ENCODE results near the gene TNFSF13B.
"Not testable (repeated sequence)": the region's sequence is repeated elsewhere in the genome, so short reads cannot be mapped to it uniquely, and the experiment has no call there.

TNFSF13B gene

DNA sequence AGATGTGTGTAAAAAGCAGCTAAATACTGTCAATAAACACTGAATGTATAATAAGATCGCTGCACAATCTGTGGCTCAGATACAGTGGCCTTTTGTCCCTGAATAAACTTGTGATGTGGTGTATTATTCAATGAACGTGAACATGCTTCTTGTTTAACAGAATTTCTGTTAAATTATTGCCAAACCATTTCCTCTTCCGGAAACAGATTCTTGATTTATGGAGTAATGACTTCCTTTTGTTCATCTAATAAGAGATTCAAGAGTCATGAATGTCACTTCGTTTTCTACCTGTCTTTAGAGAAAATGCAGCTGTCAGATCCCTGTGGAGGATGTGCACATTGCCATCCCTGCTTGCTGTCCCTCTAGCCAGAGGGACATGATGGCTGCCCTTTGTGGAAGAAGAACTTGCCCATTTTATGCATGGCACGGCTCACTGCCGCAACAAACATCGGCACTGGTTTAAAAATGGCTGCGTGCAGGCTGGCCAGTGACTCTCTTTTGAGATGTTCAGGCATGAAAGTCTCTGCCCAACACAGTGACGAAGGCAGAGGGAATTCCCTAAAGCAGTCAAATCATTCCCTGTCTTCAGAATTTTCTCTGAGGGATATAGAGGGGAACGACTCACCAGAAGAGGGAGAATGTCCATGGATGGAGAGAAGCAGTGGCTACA lies 3.1 kb upstream of the TNFSF13B start:
- Histone ChIP-seq H3K4ac (ENCODE audit: low read depth, low read length) (no peak overlapping the region), H3K27me3 (ENCODE audit: insufficient read depth, low read length, poor library complexity) (no peaks in the 10 kb centered on the region), H3K4me1 (ENCODE audit: control insufficient read depth, low read depth, low read length) (peaks cover 2% of the 10 kb centered on the region), H3K56ac (ENCODE audit: low read length) (no peak overlapping the region), H3K4me3 (ENCODE audit: low read length) (no peak overlapping the region), H4K8ac (ENCODE audit: low read depth, low read length) (no peak overlapping the region), H2AK5ac (ENCODE audit: low read length) (no peak overlapping the region), H2BK15ac (replicated peaks; ENCODE audit: low read depth) (no peak overlapping the region), H3K18ac (ENCODE audit: low read length) (no peak overlapping the region), H2BK5ac (ENCODE audit: low read length) (no peak overlapping the region), H3K9ac (ENCODE audit: low read length) (no peak overlapping the region), H3K79me1 (ENCODE audit: low read length) (no peaks in the 10 kb centered on the region), H3K23ac (ENCODE audit: low read length) (no peak overlapping the region), H3K79me2 (ENCODE audit: control insufficient read depth, insufficient read depth, low read length) (no peaks in the 10 kb centered on the region), H3K4me2 (ENCODE audit: low read length) (no peak overlapping the region), H3K27ac (ENCODE audit: low read depth, low read length) (no peak overlapping the region), H4K5ac (ENCODE audit: low read length) (no peak overlapping the region), H3K36me3 (ENCODE audit: control insufficient read depth, insufficient read depth, low read length) (no peaks in the 10 kb centered on the region), H2BK120ac (ENCODE audit: low read depth, low read length) (no peak overlapping the region)
- WGBS (ENCODE audit: extremely low coverage, insufficient coverage, low lambda C conversion rate), result no CpG with 5 or more reads among the region's 10 CpGs
- DNase-seq, result no peak

DNA sequence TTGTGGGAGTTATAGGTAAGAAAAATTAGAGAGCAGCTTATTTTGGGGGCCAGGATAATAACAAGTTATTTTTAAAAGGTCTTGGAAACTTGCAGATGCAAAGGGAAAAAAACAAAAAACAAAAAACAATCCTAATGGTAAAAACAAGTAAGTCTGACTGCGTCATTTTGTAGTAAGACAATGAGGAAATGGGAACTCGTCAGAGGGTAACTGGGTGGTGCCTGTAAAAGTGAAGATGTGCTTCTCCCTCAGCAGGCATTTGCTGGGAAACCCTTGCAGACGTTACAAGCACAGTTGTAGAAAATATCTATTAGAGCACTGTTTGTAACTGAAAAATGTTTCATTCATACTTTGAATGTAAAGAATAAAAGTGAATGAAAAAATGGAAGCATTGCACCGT lies 2.2 kb upstream of the TNFSF13B start:
- Histone ChIP-seq H2AK5ac (ENCODE audit: low read length) (no peak overlapping the region), H3K4me1 (ENCODE audit: control insufficient read depth, low read depth, low read length) (peaks cover 2% of the 10 kb centered on the region), H3K4me3 (ENCODE audit: low read length) (no peak overlapping the region), H3K56ac (ENCODE audit: low read length) (no peak overlapping the region), H3K36me3 (ENCODE audit: control insufficient read depth, insufficient read depth, low read length) (no peaks in the 10 kb centered on the region), H3K4ac (ENCODE audit: low read depth, low read length) (no peak overlapping the region), H3K79me1 (ENCODE audit: low read length) (no peaks in the 10 kb centered on the region), H2BK5ac (ENCODE audit: low read length) (no peak overlapping the region), H2BK120ac (ENCODE audit: low read depth, low read length) (no peak overlapping the region), H4K5ac (ENCODE audit: low read length) (no peak overlapping the region), H3K18ac (ENCODE audit: low read length) (no peak overlapping the region), H3K27ac (ENCODE audit: low read depth, low read length) (no peak overlapping the region), H3K4me2 (ENCODE audit: low read length) (no peak overlapping the region), H3K9ac (ENCODE audit: low read length) (no peak overlapping the region), H3K23ac (ENCODE audit: low read length) (no peak overlapping the region), H2BK15ac (replicated peaks; ENCODE audit: low read depth) (no peak overlapping the region), H3K79me2 (ENCODE audit: control insufficient read depth, insufficient read depth, low read length) (no peaks in the 10 kb centered on the region), H3K27me3 (ENCODE audit: insufficient read depth, low read length, poor library complexity) (no peaks in the 10 kb centered on the region), H4K8ac (ENCODE audit: low read depth, low read length) (no peak overlapping the region)
- no peak for DNase-seq
- WGBS (ENCODE audit: extremely low coverage, insufficient coverage, low lambda C conversion rate), result no CpG with 5 or more reads among the region's 4 CpGs

DNA sequence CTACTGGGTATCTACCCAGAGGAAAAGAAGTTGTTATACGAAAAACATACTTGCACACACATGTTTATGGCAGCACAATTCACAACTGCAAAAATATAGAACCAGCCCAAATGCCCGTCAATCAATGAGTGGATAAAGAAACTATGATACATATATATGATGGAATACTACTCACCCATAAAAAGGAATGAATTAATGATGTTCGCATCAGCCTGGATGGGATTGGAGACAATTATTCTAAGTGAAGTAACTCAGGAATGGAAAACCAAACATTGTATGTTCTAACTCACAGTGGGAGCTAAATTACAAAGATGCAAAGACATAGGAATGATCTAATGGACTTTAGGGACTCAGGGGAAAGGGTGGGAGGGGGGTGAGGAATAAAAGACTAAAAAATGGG lies 1.7 kb upstream of the TNFSF13B start:
- not testable (repeated sequence) for H3K4me2 ChIP-seq (ENCODE audit: low read length); H3K79me1 ChIP-seq (ENCODE audit: low read length); H2BK120ac ChIP-seq (ENCODE audit: low read depth, low read length); H2BK5ac ChIP-seq (ENCODE audit: low read length); H3K23ac ChIP-seq (ENCODE audit: low read length); H4K5ac ChIP-seq (ENCODE audit: low read length); H3K27ac ChIP-seq (ENCODE audit: low read depth, low read length); DNase-seq; H3K36me3 ChIP-seq (ENCODE audit: control insufficient read depth, insufficient read depth, low read length); H3K9ac ChIP-seq (ENCODE audit: low read length); H3K18ac ChIP-seq (ENCODE audit: low read length); H3K56ac ChIP-seq (ENCODE audit: low read length); H3K79me2 ChIP-seq (ENCODE audit: control insufficient read depth, insufficient read depth, low read length); H3K27me3 ChIP-seq (ENCODE audit: insufficient read depth, low read length, poor library complexity); H3K4me1 ChIP-seq (ENCODE audit: control insufficient read depth, low read depth, low read length); H3K4me3 ChIP-seq (ENCODE audit: low read length); H3K4ac ChIP-seq (ENCODE audit: low read depth, low read length); H2AK5ac ChIP-seq (ENCODE audit: low read length); H2BK15ac ChIP-seq (replicated peaks; ENCODE audit: low read depth); H4K8ac ChIP-seq (ENCODE audit: low read depth, low read length)
- no CpG with 5 or more reads among the region's 3 CpGs for WGBS (ENCODE audit: extremely low coverage, insufficient coverage, low lambda C conversion rate)

DNA sequence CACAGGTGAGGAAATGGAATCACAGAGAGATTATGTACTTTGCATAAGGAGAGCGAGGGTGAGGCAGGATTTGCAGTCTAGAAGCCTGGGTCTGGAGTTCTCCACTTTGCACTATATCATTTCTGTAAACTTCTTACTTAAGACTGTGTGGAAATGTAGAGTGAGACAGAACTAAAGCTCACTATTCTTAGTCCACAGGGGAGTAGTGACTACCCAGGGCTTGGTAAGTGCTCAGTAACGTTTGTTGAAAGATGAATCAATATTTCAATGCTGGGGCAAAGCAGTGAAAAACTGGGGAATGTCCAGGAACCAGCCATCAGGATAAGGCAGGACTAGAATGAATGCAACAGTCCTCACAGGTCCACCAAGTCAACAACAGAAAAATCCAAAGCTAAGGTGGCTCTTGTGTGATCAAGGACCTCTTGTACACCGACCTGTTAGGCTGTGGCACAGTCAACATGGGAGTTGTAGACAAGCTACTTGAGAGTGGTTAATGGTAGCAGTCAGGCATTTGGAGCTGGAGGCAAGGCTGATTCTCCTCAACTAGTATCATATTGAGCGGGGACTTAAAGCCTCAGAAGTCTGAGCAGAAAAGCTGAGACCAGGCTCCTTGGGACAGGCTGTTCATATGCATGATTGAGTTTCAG lies 929 bp upstream of the TNFSF13B start:
- Histone ChIP-seq H3K4ac (ENCODE audit: low read depth, low read length) (no peak overlapping the region), H2BK5ac (ENCODE audit: low read length) (no peak overlapping the region), H4K8ac (ENCODE audit: low read depth, low read length) (no peak overlapping the region), H3K4me2 (ENCODE audit: low read length) (no peak overlapping the region), H3K27me3 (ENCODE audit: insufficient read depth, low read length, poor library complexity) (no peaks in the 10 kb centered on the region), H3K27ac (ENCODE audit: low read depth, low read length) (no peak overlapping the region), H3K56ac (ENCODE audit: low read length) (no peak overlapping the region), H3K18ac (ENCODE audit: low read length) (no peak overlapping the region), H3K79me1 (ENCODE audit: low read length) (no peaks in the 10 kb centered on the region), H2AK5ac (ENCODE audit: low read length) (no peak overlapping the region), H2BK120ac (ENCODE audit: low read depth, low read length) (no peak overlapping the region), H2BK15ac (replicated peaks; ENCODE audit: low read depth) (no peak overlapping the region), H3K79me2 (ENCODE audit: control insufficient read depth, insufficient read depth, low read length) (no peaks in the 10 kb centered on the region), H3K4me1 (ENCODE audit: control insufficient read depth, low read depth, low read length) (peaks cover 2% of the 10 kb centered on the region), H3K36me3 (ENCODE audit: control insufficient read depth, insufficient read depth, low read length) (no peaks in the 10 kb centered on the region), H3K4me3 (ENCODE audit: low read length) (no peak overlapping the region), H3K9ac (ENCODE audit: low read length) (no peak overlapping the region), H3K23ac (ENCODE audit: low read length) (no peak overlapping the region), H4K5ac (ENCODE audit: low read length) (no peak overlapping the region)
- no CpG with 5 or more reads among the region's 4 CpGs for WGBS (ENCODE audit: extremely low coverage, insufficient coverage, low lambda C conversion rate)
- DNase-seq, result no peak

DNA sequence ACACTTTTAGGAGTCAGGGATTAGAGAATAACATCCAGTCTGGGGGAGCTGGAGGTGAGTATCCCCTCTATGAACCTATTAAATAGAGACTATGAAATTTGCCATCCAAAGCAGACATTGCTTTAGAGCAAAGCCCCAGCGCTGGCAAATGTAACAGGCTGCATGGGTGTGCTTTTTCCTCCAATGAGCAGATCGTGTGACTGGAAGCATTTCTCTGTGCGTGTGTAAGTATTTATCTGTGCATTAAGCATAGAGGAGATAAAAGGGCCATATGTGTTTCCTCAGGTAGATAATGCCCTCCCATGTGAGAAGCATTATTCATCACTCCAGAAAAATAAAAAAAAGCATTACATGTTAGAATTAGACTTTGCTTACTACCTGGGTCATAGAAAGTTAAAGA lies 924 bp downstream of the TNFSF13B start:
- no peaks in the 10 kb centered on the region for H3K36me3 ChIP-seq (ENCODE audit: control insufficient read depth, insufficient read depth, low read length)
- H3K9ac ChIP-seq (ENCODE audit: low read length), result no peak overlapping the region
- H3K79me2 ChIP-seq (ENCODE audit: control insufficient read depth, insufficient read depth, low read length), result no peaks in the 10 kb centered on the region
- no peaks in the 10 kb centered on the region for H3K4me1 ChIP-seq (ENCODE audit: control insufficient read depth, low read depth, low read length)
- no peak overlapping the region for H3K23ac ChIP-seq (ENCODE audit: low read length)
- DNase-seq, result no peak
- H3K4me2 ChIP-seq (ENCODE audit: low read length), result no peak overlapping the region
- no peak overlapping the region for H4K8ac ChIP-seq (ENCODE audit: low read depth, low read length)
- no peaks in the 10 kb centered on the region for H3K79me1 ChIP-seq (ENCODE audit: low read length)
- no peak overlapping the region for H3K4me3 ChIP-seq (ENCODE audit: low read length)
- no peak overlapping the region for H3K18ac ChIP-seq (ENCODE audit: low read length)
- H3K4ac ChIP-seq (ENCODE audit: low read depth, low read length), result no peak overlapping the region
- no peak overlapping the region for H2BK120ac ChIP-seq (ENCODE audit: low read depth, low read length)
- no CpG with 5 or more reads among the region's 3 CpGs for WGBS (ENCODE audit: extremely low coverage, insufficient coverage, low lambda C conversion rate)
- no peak overlapping the region for H3K56ac ChIP-seq (ENCODE audit: low read length)
- H2BK15ac ChIP-seq (replicated peaks; ENCODE audit: low read depth), result no peak overlapping the region
- H3K27me3 ChIP-seq (ENCODE audit: insufficient read depth, low read length, poor library complexity), result no peaks in the 10 kb centered on the region
- H4K5ac ChIP-seq (ENCODE audit: low read length), result no peak overlapping the region
- no peak overlapping the region for H2AK5ac ChIP-seq (ENCODE audit: low read length)
- H2BK5ac ChIP-seq (ENCODE audit: low read length), result no peak overlapping the region
- no peak overlapping the region for H3K27ac ChIP-seq (ENCODE audit: low read depth, low read length)

DNA sequence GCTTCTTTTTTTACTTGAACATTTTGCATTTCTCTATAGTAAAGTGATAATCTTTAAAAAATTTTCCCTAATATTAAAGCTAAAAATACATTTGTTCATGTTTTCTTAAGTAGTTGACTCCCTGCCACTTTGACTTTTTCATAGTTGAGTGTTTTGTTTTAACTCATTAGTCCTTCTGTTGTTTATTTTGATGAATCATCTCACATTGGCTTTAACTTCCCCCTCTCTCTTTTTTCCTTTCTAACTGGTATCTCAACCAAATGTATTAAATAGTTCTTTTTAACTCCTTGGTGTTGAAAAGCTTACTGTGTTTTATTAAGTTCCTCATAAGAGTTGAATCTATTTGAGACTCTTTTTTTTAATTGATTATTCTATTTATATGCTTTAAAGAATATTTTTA lies 2.8 kb downstream of the TNFSF13B start:
- no peaks in the 10 kb centered on the region for H3K79me2 ChIP-seq (ENCODE audit: control insufficient read depth, insufficient read depth, low read length)
- no peak overlapping the region for H3K18ac ChIP-seq (ENCODE audit: low read length)
- H3K23ac ChIP-seq (ENCODE audit: low read length), result no peak overlapping the region
- no peak overlapping the region for H4K5ac ChIP-seq (ENCODE audit: low read length)
- no peak overlapping the region for H3K4ac ChIP-seq (ENCODE audit: low read depth, low read length)
- H3K27me3 ChIP-seq (ENCODE audit: insufficient read depth, low read length, poor library complexity), result no peaks in the 10 kb centered on the region
- H3K4me1 ChIP-seq (ENCODE audit: control insufficient read depth, low read depth, low read length), result no peaks in the 10 kb centered on the region
- no peak overlapping the region for H3K4me2 ChIP-seq (ENCODE audit: low read length)
- H3K56ac ChIP-seq (ENCODE audit: low read length), result no peak overlapping the region
- no peak overlapping the region for H4K8ac ChIP-seq (ENCODE audit: low read depth, low read length)
- DNase-seq, result no peak
- H2BK120ac ChIP-seq (ENCODE audit: low read depth, low read length), result no peak overlapping the region
- no peak overlapping the region for H3K4me3 ChIP-seq (ENCODE audit: low read length)
- no peaks in the 10 kb centered on the region for H3K79me1 ChIP-seq (ENCODE audit: low read length)
- no peaks in the 10 kb centered on the region for H3K36me3 ChIP-seq (ENCODE audit: control insufficient read depth, insufficient read depth, low read length)
- H2BK5ac ChIP-seq (ENCODE audit: low read length), result no peak overlapping the region
- H3K9ac ChIP-seq (ENCODE audit: low read length), result no peak overlapping the region
- H2BK15ac ChIP-seq (replicated peaks; ENCODE audit: low read depth), result no peak overlapping the region
- no peak overlapping the region for H2AK5ac ChIP-seq (ENCODE audit: low read length)
- H3K27ac ChIP-seq (ENCODE audit: low read depth, low read length), result no peak overlapping the region
